Glomerular endothelial cell (primary cell): ENCODE results near the gene TMOD1. TPM values are rescaled to one million over a fixed set of nuclear protein-coding genes. Genes with fewer than 3 reads are reported as not detected.

Experiments
- DNase-seq: peaks from one replicate; pipeline ENCODE4 v3.0.0-alpha.2; 2011; ENCODE audit warnings: low read depth, low spot score; ENCODE audit errors: extremely low read depth
- total RNA-seq: library from RNA; depleted of rRNA; stranded (reverse); fragments of >200 nt; gene quantifications from 2 replicates; pipeline ENCODE4 v1.2.3, GENCODE V29; 2015

The TMOD1 gene
- total RNA-seq, 1 donor from 2014 or later: 5.1 TPM

GRCh38 chr9:97543561-97543960 lies 42.1 kb downstream of the TMOD1 start:
- no peak for DNase-seq

GRCh38 chr9:97545486-97545885 lies 44.0 kb downstream of the TMOD1 start:
- no peak for DNase-seq

DNA sequence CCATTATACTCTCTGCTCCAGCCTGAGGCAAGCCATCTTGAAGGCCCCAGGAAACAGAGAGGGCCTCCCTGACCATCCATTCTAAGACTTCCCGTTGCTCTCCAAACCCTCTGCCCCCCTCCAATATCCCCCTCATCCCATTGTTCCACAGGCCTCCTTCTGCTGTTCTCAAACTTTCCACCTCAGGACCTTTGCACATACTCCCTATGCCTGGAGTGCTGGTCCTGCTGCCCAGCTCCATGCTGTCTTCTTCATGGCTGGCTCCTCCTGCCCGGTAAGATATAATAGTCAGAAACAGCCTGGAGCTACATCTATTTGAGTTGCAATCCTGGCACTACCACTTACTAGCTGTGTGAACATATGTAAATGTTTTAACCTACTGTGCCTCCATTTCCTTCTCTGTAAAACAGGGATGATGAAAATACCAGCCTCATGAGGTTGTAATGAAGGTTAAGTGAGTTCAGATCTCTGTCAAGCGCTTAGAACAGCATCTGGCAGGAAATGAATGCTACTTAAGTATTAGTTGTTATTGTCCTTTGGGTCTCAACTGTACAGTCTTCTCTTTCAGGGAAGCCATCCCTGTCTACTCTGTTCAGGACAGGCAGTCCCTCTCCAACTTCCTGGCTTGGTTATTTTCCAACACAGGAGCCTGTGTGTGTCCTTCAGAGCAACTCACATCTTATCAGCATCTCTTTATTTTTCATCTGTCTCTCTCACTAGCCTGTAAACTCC lies 45.8 kb downstream of the TMOD1 start:
- no peak for DNase-seq

DNA sequence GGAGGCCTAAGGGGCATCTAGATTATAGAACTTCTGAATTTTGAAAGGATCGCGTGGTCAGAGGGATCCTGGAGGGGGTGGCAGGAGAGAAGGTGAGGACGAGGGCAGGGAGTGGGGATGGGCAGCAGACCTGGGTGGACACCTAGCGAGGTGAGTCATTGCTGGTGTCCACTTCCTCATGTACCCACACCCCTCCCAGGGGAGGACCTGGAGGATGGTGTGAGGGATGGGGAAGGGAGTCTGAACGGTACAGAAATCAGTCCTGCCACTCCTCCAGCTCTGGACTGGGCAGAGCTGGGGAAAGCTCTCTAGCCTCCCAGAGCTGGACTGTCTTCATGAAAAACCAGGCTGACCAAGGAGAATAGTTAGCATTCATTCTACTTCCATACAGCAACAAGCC lies 46.9 kb downstream of the TMOD1 start:
- DNase-seq: no peak

- no peak for DNase-seq
These were observed 47.5 kb downstream of the TMOD1 start for GRCh38 chr9:97548819-97549540.

DNA sequence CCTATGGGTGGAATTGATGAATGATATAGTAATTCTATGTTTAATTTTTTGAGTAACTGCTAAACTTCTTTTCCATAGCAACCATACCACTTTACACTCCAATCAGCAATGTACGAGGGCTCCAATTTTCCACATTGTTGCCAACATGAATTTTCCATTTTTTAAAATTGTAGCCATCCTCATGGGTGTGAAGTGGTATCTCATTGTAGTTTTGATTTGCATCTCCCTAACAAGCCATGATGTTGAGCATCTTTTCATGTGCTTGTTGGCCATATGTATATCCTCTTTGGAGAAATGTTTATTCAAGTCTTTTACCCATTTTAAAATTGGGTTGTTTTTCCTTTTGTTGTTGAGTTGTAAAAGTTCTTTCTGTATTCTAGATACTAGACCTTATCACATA lies 48.9 kb downstream of the TMOD1 start:
- no peak for DNase-seq

DNA sequence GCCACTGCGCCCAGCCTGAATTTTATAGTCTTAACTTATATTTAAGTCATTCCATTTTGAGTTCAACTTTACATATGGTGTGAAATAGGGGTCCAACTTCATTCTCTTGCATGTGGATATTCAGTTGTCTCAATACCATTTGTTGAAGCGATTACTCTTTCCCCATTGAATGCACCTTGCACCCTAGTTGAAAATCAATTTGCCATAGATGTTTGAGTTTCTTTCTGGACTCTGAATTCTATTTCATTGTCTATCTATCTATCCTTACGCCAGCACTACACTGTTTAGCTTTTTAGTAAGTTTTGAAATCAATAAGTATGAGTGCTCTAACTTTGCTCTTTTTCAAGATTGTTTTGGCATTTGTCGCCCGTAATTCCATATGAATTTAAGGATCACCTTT lies 49.8 kb downstream of the TMOD1 start:
- DNase-seq: no peak

GRCh38 chr9:97553141-97553540 lies 51.7 kb downstream of the TMOD1 start:
- no peak for DNase-seq

DNA sequence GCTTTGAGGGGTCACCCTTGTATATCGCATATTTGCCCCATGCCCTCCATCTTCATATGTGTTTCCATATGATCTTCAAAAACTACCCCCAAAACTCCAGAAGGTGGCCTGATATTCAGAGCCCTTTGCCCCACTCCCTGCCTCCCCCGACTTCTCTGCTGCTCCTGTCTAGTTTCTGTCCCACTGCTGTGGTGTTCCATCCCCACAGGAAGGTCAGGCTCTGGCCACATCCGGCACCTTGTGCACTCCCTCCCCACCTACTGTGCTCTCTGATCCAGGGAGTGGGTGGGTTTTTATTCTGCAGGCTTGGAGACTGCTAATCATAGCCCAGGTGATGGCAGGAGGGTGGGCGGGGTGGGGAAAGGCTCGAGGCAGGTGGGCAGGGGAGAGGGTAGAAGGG lies 52.4 kb downstream of the TMOD1 start:
- no peak for DNase-seq

GRCh38 chr9:97554566-97555075 lies 53.2 kb downstream of the TMOD1 start:
- no peak for DNase-seq

DNA sequence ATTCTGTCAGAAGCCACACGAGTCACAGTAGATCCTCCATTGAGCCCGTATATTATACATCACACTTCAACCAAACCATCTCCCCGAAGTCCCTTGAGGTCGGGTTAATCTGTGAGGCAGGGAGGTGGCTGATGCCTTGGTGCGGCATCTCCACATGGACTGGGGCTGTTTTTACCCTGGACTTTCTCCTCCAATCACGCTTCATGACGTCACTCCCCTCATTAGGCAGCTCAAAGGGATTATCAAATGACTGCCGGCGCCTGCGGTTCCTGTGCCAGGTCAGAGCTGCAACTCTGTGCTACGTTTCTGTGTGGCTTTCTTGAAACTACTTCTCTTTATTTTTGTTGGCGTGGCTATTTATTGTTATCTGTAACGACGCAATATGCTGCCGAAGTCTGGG lies 53.7 kb downstream of the TMOD1 start:
- no peak for DNase-seq

GRCh38 chr9:97556036-97556720 lies 54.7 kb downstream of the TMOD1 start:
- DNase-seq: no peak

- no peak for DNase-seq
These were observed 55.5 kb downstream of the TMOD1 start for GRCh38 chr9:97556721-97557605.

DNA sequence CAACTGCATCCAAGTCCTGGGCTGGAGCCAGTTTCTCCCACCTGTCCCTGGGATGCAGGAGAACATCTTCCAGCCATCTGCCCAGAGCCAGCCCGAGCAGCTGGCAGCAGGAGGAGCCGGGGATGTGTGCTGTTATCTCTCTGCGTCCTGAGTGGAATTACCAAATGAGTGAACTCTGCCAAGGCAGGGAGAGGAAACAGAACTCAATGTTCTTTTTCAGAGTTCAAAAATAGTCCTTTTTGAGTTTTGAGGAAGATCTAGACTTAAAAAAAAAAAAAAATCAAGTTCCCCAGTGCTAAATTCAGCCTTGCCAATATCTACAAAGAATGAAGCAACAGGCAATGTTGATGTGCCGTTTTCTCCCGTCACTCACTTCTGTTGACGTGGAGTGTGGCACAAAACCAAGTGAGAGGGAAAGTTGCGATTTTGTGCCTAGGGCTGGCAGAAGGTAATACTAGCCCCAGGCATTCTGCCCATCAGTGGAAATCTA lies 56.2 kb downstream of the TMOD1 start:
- DNase-seq: no peak

- no peak for DNase-seq
These were observed 57.2 kb downstream of the TMOD1 start for GRCh38 chr9:97558701-97559101.

DNA sequence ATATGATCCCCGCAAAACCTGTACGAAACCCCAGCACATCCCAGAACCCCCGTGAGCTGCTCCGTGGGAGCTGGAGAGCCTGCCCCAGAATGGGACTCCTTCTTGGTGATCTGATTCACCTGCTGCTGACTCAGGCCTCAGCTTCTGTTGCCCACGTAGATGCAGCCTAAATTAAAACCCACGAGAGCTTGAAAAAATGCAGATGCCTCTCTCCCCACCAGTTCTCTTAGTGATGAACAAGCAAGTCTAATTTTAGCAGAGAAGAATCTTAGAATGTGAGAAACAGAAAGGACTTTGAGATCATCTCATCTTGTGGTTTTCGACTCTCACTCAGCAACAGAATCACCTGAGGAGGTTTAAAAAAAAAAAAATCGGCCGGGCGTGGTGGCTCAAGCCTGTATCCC lies 57.6 kb downstream of the TMOD1 start:
- no peak for DNase-seq

GRCh38 chr9:97560154-97560553 lies 58.7 kb downstream of the TMOD1 start:
- DNase-seq: no peak

DNA sequence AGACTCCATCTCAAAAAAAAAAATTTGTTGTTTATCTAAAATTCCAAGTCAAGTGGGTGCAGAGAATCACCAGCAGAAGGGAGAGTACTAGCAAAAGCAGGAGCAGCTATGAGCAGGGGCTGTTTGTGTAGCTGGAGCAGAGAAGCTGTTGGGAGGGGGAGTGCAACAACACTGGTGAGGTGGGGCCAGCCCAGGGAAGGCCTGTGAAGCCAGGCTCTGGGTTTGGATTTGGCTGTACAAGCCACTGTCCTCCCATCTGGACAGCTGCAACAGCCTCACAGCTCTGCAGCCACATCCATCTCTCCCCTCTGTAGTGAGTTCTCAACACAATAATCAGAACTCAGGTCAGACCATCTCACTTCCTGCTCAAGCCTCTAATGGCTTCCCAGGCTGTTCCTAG lies 59.4 kb downstream of the TMOD1 start:
- no peak for DNase-seq

DNA sequence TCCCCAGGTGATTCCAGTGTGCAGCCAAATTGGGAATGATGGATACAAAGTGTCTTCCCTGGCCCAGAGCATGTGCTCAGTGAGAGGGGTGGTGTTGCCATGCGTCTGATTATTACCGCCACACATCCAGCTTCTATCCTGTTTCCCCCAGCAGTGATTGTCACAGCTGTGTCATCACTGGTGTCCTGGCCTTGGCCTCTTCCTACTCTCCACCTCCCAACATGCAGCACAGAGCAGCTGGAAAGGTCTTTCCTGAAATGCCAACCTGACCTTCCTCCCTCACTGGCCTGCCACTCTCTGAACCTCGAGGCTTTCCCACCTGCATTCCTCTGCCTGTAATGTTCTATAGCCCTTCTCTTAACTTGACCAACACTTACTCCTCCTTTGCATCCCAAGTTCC lies 60.0 kb downstream of the TMOD1 start:
- no peak for DNase-seq

- DNase-seq: no peak
These were observed 61.1 kb downstream of the TMOD1 start for GRCh38 chr9:97562542-97562941.
